Esophagus muscularis mucosa (tissue), 3 donors: ENCODE results near the gene BRD7.

Experiments used
- POLR2A ChIP-seq: fragments of 450-650 bp; IDR thresholded peaks from one replicate; pipeline ENCODE4 v1.6.1; 2017; ENCODE audit warnings: antibody characterized with exemption, moderate library complexity, mild to moderate bottlenecking, low read depth
- POLR2AphosphoS5 ChIP-seq, 2 donors: sonication (generic); formaldehyde crosslinking; IDR thresholded peaks; one replicate each; pipeline ENCODE4 v1.6.1; 2017; ENCODE audit warnings: antibody characterized with exemption in 2 of 2
- TF ChIP-seq, protein P1 (sequence below), 3 experiments: fragments of 200-600 bp in 2 of 3; fragments of 450-650 bp in 1 of 3; sonication (generic) in 2 of 3; IDR thresholded peaks; one replicate each; pipeline ENCODE4 v1.5.1; 2017 to 2019; ENCODE audit warnings: antibody characterized with exemption in 3 of 3, mild to moderate bottlenecking in 2 of 3, moderate library complexity in 1 of 3

DNA sequence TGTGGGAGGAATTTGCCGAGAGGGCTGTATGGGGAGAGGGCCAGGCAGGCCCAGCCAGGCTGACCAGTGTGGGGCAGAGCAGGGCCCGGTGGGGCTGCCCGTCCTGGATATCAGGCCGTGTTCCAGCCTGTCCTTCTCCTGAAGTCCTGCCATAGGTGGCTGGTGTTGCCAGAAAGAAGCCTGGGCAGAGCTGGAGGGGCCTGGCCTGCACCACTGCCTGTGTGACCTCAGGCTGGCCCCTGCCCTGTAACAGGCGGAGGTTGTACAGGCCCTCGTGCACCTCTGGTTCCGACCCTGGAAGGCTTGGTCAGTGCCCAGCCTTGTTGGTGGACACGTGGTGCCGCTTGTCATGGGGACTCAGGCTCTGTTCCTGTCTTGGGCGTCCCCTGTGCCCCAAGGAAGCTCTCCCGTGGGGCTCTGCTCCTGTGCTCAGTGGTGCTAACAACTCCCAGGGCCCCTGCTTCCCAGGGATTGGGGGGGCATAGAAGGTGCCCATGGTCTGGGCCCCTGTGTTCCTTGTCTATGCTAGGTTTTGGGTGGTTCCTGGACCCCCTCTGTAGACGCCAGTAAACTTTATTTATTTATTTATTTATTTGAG, 69.2 kb downstream of the BRD7 start:
- TF ChIP-seq, protein P1, sequence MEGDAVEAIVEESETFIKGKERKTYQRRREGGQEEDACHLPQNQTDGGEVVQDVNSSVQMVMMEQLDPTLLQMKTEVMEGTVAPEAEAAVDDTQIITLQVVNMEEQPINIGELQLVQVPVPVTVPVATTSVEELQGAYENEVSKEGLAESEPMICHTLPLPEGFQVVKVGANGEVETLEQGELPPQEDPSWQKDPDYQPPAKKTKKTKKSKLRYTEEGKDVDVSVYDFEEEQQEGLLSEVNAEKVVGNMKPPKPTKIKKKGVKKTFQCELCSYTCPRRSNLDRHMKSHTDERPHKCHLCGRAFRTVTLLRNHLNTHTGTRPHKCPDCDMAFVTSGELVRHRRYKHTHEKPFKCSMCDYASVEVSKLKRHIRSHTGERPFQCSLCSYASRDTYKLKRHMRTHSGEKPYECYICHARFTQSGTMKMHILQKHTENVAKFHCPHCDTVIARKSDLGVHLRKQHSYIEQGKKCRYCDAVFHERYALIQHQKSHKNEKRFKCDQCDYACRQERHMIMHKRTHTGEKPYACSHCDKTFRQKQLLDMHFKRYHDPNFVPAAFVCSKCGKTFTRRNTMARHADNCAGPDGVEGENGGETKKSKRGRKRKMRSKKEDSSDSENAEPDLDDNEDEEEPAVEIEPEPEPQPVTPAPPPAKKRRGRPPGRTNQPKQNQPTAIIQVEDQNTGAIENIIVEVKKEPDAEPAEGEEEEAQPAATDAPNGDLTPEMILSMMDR (IDR thresholded peaks at IDR 0.05) = no peak
- TF ChIP-seq POLR2AphosphoS5 (IDR thresholded peaks at IDR 0.05) (no peak), POLR2A (no peak)
